SW480 (cell line): ENCODE data around the gene SPAG16.

Experiments
- DNase-seq: peaks from one replicate; pipeline ENCODE4 v3.0.0-alpha.2; 2016; ENCODE audit warnings: low spot score

SPAG16 gene

GRCh38 chr2:214386720-214387119 lies 1102.5 kb downstream of the SPAG16 start:
- no peak for DNase-seq

GRCh38 chr2:214389334-214389733 lies 1105.1 kb downstream of the SPAG16 start:
- no peak for DNase-seq

- DNase-seq = no peak
These were observed 1109.5 kb downstream of the SPAG16 start for GRCh38 chr2:214393796-214394195.

GRCh38 chr2:214395040-214395439 lies 1110.8 kb downstream of the SPAG16 start:
- DNase-seq = no peak

DNA sequence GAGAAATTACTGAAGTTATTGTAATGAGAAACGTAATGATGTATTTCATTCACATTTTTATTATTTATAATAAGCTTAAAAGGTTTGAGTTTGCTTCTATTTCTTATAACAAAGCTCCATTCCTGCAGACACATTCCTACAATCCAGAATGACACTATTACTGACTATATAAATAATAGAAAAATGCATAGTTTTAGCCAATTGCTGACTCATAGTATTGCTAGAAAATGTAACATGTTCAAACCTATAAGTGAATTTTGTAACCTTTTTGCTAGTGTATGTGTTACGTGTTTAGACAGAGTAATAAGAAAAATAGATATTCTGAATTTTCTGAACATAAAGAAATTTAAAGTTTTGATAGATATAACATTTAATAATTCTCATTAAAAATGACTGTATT lies 1117.3 kb downstream of the SPAG16 start:
- no peak for DNase-seq

DNA sequence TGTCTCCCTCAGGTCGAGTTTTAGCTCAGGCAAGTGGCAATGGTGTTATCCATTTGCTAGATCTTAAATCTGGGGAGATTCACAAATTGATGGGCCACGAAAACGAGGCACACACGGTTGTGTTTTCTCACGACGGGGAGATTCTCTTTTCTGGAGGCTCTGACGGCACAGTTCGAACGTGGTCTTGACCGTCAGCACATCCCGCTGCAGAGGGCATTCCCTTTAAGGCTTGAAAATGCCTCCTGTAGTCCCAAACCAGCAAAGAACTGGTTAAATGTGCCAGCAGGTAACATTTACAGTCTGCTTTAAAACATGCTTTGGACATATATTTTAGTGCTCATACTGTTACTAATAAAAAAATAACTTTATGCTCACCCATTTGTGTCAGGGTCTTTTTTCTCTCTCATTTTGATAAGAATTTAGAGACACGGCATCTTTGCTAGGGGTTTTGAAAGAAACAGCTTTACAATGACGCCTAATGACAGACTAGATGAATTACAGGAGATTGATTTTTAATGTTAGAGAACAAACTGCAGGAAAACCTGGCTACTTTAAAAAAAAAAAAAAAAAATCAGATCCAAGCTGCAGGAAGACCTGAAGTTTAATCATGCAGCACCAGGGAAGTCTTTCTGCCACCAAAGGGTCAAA lies 1126.0 kb downstream of the SPAG16 start:
- DNase-seq = no peak

- DNase-seq = peak; percentile 43
These were observed 1126.8 kb downstream of the SPAG16 start, which contains the start of gene VWC2L for GRCh38 chr2:214410918-214411554. TSS of gene VWC2L (plus strand) at chr2:214411054. CDS start at chr2:214414194, 3,140 bp downstream.

- DNase-seq = no peak
These were observed 1128.4 kb downstream of the SPAG16 start for GRCh38 chr2:214412679-214413078.

DNA sequence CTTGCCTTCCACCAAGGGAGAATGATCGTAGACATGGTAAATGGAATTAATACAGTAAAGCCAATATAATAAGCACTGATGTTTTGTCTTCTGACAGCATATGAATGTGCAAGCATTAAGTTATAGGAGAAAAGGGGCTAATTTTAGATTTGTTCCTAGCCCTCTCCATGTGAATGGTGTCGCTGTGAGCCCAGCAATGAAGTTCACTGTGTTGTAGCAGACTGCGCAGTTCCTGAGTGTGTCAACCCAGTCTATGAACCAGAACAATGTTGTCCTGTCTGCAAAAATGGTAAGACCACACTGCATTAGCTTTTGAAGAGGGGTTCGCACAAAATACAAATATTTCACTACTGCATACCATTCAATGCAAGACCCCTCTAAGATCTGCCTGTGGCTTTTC lies 1152.2 kb downstream of the SPAG16 start:
- DNase-seq = no peak

DNA sequence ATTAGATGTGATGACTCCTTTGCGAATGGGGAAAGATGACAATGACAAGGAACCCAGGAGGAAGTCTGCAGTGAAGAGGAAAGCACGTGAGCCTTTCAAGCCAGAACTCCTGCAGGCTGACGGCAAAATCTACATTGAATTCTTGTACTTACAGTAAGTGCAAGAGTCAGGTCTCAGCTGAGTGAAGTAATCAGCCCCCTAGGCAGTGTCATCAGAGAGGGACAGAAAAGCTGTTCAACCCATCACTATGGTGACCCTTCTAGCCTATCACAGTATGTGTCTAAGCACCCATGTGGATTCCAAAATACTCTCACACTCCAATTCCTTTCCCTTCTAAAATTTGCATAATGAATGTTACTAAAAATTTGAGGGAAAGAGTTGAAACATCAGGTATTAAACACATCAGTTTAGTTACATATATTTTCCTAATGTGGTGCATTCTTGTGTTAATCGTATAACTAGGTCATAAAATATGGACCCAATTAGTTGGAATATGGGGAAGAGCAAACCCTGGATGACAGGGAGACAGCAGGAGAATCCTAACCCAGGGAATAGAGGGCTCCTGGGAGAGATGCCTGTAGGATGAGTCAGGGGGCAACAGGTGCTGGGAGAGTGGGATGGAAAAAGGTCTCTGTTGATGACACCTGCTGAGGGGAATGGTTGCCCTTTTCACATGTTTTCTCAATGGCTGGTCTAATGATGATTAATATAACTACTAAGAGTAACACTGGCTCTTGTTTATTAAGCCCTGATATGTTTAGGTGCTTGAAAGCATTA lies 1166.0 kb downstream of the SPAG16 start:
- DNase-seq = no peak

- no peak for DNase-seq
These were observed 1167.4 kb downstream of the SPAG16 start for GRCh38 chr2:214451516-214452275.
